ENCODE results near the gene STXBP4. TPM values are rescaled to one million over a fixed set of nuclear protein-coding genes. Genes with fewer than 3 reads are reported as not detected.

Gene STXBP4
- total RNA-seq, 2 experiments from 2014 or later = 9.4 to 12.6 TPM

GRCh38 chr17:55133583-55133982 is 165.0 kb downstream of the STXBP4 start:
- Histone ChIP-seq H4K20me1 (ENCODE audit: insufficient read depth, low read length) (no peaks in the 10 kb centered on the region), H3K27ac (ENCODE audit: low read depth, low read length, poor library complexity, severe bottlenecking) (no peak overlapping the region), H3K4me3 (ENCODE audit: low read depth, low read length, poor library complexity, severe bottlenecking) (no peak overlapping the region), H2AFZ (ENCODE audit: low read length) (no peak overlapping the region), H3K4me2 (ENCODE audit: low read length) (no peak overlapping the region), H3K36me3 (ENCODE audit: insufficient read depth, low read length) (no peaks in the 10 kb centered on the region), H3K9me2 (ENCODE audit: insufficient read depth, low read length) (no peaks in the 10 kb centered on the region), H3K79me2 (ENCODE audit: insufficient read depth, low read depth, low read length) (no peaks in the 10 kb centered on the region), H3K4me1 (ENCODE audit: insufficient read depth, low read length, poor library complexity, severe bottlenecking) (no peaks in the 10 kb centered on the region), H3K9me3 (ENCODE audit: low read length) (no peaks in the 10 kb centered on the region)
- POLR2A ChIA-PET = interaction anchor here (0.6 to 1.0 kb wide), 3 partner anchors 15 to 485 kb away, joined by 3 read pairs; no protein-coding TSS in a partner anchor
- BruUV-seq (replicated peaks) = no TSS peak
- intact Hi-C loops (cut with micrococcal nuclease; ENCODE audit: unreplicated experiment) = no loop called here
- TF ChIP-seq, protein P1, sequence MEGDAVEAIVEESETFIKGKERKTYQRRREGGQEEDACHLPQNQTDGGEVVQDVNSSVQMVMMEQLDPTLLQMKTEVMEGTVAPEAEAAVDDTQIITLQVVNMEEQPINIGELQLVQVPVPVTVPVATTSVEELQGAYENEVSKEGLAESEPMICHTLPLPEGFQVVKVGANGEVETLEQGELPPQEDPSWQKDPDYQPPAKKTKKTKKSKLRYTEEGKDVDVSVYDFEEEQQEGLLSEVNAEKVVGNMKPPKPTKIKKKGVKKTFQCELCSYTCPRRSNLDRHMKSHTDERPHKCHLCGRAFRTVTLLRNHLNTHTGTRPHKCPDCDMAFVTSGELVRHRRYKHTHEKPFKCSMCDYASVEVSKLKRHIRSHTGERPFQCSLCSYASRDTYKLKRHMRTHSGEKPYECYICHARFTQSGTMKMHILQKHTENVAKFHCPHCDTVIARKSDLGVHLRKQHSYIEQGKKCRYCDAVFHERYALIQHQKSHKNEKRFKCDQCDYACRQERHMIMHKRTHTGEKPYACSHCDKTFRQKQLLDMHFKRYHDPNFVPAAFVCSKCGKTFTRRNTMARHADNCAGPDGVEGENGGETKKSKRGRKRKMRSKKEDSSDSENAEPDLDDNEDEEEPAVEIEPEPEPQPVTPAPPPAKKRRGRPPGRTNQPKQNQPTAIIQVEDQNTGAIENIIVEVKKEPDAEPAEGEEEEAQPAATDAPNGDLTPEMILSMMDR (conservative IDR thresholded peaks at IDR 0.05; ENCODE audit: low read length) = no peak
- no peak for TF ChIP-seq EZH2phosphoT487 (IDR thresholded peaks at IDR 0.05; ENCODE audit: borderline replicate concordance, low read depth, low read length)
- DNase-seq (ENCODE audit: low spot score) = no peak
- CTCF ChIA-PET (ENCODE audit: unreplicated experiment) = interaction anchor here (1.1 kb wide), 1 partner anchor 42 kb away, joined by 3 read pairs; no protein-coding TSS in a partner anchor

DNA sequence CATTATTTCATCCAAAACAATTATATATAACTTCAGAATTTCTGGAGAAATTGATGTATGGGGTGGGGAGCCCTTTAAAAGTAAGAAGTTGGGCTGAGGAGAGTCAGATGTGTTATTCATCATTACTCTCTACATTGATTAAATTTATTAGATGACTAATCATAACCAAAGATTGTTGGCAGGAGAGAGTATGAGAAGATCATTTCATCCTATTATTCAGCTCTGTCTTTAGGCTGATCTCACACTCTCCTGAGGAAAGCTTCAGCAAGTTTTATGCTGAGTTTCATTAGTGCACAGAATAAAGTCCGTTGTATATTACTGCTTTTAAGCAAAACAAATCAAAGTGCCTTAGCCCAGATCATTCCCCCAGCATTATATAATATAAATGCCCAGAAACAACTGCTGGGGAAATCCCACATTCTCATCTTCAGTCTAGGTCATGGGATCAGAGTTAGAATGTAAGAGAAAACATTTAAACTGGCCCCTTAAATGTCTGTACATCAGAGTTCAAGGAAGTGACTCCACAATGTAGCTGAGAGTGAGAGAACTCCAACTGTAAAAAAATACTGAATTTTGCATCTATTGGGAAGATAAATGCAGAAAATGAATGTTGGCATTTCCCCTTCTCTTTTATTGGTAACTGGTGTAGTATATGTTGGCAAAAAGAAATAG is 166.1 kb downstream of the STXBP4 start:
- ChIA-PET POLR2A (interaction anchor here (0.6 to 1.2 kb wide), 7 partner anchors 10 to 221 kb away, joined by 3 to 4 read pairs (median 3); no protein-coding TSS in a partner anchor), CTCF (ENCODE audit: unreplicated experiment) (no interaction called here)
- no peak overlapping the region for H2AFZ ChIP-seq (ENCODE audit: low read length)
- no peaks in the 10 kb centered on the region for H3K9me3 ChIP-seq (ENCODE audit: low read length)
- no TSS peak for BruUV-seq (replicated peaks)
- H3K4me3 ChIP-seq (ENCODE audit: low read depth, low read length, poor library complexity, severe bottlenecking) = no peak overlapping the region
- no peak overlapping the region for H3K27ac ChIP-seq (ENCODE audit: low read depth, low read length, poor library complexity, severe bottlenecking)
- peaks cover 6% of the 10 kb centered on the region for H3K4me1 ChIP-seq (ENCODE audit: insufficient read depth, low read length, poor library complexity, severe bottlenecking)
- no peaks in the 10 kb centered on the region for H3K9me2 ChIP-seq (ENCODE audit: insufficient read depth, low read length)
- no peak overlapping the region for H3K4me2 ChIP-seq (ENCODE audit: low read length)
- TF ChIP-seq EZH2phosphoT487 (IDR thresholded peaks at IDR 0.05; ENCODE audit: borderline replicate concordance, low read depth, low read length) = no peak
- TF ChIP-seq, protein P1 (conservative IDR thresholded peaks at IDR 0.05; ENCODE audit: low read length) = no peak
- H4K20me1 ChIP-seq (ENCODE audit: insufficient read depth, low read length) = no peaks in the 10 kb centered on the region
- no peaks in the 10 kb centered on the region for H3K36me3 ChIP-seq (ENCODE audit: insufficient read depth, low read length)
- intact Hi-C loops (cut with micrococcal nuclease; ENCODE audit: unreplicated experiment) = no loop called here
- DNase-seq (ENCODE audit: low spot score) = no peak
- H3K79me2 ChIP-seq (ENCODE audit: insufficient read depth, low read depth, low read length) = no peaks in the 10 kb centered on the region

GRCh38 chr17:55140809-55141208 is 172.2 kb downstream of the STXBP4 start:
- H3K79me2 ChIP-seq (ENCODE audit: insufficient read depth, low read depth, low read length) = no peaks in the 10 kb centered on the region
- no peak overlapping the region for H2AFZ ChIP-seq (ENCODE audit: low read length)
- no TSS peak for BruUV-seq (replicated peaks)
- no peak overlapping the region for H3K4me2 ChIP-seq (ENCODE audit: low read length)
- H3K36me3 ChIP-seq (ENCODE audit: insufficient read depth, low read length) = no peaks in the 10 kb centered on the region
- no peak for DNase-seq (ENCODE audit: low spot score)
- no peaks in the 10 kb centered on the region for H4K20me1 ChIP-seq (ENCODE audit: insufficient read depth, low read length)
- TF ChIP-seq EZH2phosphoT487 (IDR thresholded peaks at IDR 0.05; ENCODE audit: borderline replicate concordance, low read depth, low read length) = no peak
- TF ChIP-seq, protein P1 (conservative IDR thresholded peaks at IDR 0.05; ENCODE audit: low read length) = no peak
- ChIA-PET POLR2A (interaction anchor here (0.6 to 1.8 kb wide), 4 partner anchors 11 to 98 kb away, joined by 3 to 4 read pairs (median 4); no protein-coding TSS in a partner anchor), CTCF (ENCODE audit: unreplicated experiment) (no interaction called here)
- H3K27ac ChIP-seq (ENCODE audit: low read depth, low read length, poor library complexity, severe bottlenecking) = no peak overlapping the region
- no peak overlapping the region for H3K4me3 ChIP-seq (ENCODE audit: low read depth, low read length, poor library complexity, severe bottlenecking)
- no peaks in the 10 kb centered on the region for H3K9me2 ChIP-seq (ENCODE audit: insufficient read depth, low read length)
- H3K9me3 ChIP-seq (ENCODE audit: low read length) = no peaks in the 10 kb centered on the region
- H3K4me1 ChIP-seq (ENCODE audit: insufficient read depth, low read length, poor library complexity, severe bottlenecking) = peaks cover 17% of the 10 kb centered on the region
- intact Hi-C loops (cut with micrococcal nuclease; ENCODE audit: unreplicated experiment) = no loop called here

Data from OCI-LY7 (cell line).